Measurements from ENCODE around the gene MVK.

MVK gene

GRCh38 chr12:109605599-109606228 lies 32.1 kb downstream of the MVK start:
- no peak for DNase-seq (ENCODE audit: extremely low read depth, insufficient read length)
- H3K36me3 ChIP-seq (ENCODE audit: control insufficient read depth, insufficient read depth, low read length) = no peaks in the 10 kb centered on the region
- H3K4me3 ChIP-seq (replicated peaks; ENCODE audit: low read depth, low read length) = no peak overlapping the region
- H3K27me3 ChIP-seq (replicated peaks; ENCODE audit: control insufficient read depth, insufficient read depth, low read length) = no peaks in the 10 kb centered on the region
- no peak for TF ChIP-seq CTCF (IDR thresholded peaks at IDR 0.05; ENCODE audit: insufficient read depth, low read length, poor library complexity, severe bottlenecking)

GRCh38 chr12:109606320-109607028 lies 32.9 kb downstream of the MVK start:
- TF ChIP-seq CTCF (IDR thresholded peaks at IDR 0.05; ENCODE audit: insufficient read depth, low read length, poor library complexity, severe bottlenecking) = no peak
- Histone ChIP-seq H3K27me3 (replicated peaks; ENCODE audit: control insufficient read depth, insufficient read depth, low read length) (no peaks in the 10 kb centered on the region), H3K4me3 (replicated peaks; ENCODE audit: low read depth, low read length) (no peak overlapping the region), H3K36me3 (ENCODE audit: control insufficient read depth, insufficient read depth, low read length) (no peaks in the 10 kb centered on the region)
- DNase-seq (ENCODE audit: extremely low read depth, insufficient read length) = no peak

GRCh38 chr12:109607618-109608017 lies 34.0 kb downstream of the MVK start:
- no peak for TF ChIP-seq CTCF (IDR thresholded peaks at IDR 0.05; ENCODE audit: insufficient read depth, low read length, poor library complexity, severe bottlenecking)
- no peak for DNase-seq (ENCODE audit: extremely low read depth, insufficient read length)
- Histone ChIP-seq H3K4me3 (replicated peaks; ENCODE audit: low read depth, low read length) (no peak overlapping the region), H3K36me3 (ENCODE audit: control insufficient read depth, insufficient read depth, low read length) (no peaks in the 10 kb centered on the region), H3K27me3 (replicated peaks; ENCODE audit: control insufficient read depth, insufficient read depth, low read length) (no peaks in the 10 kb centered on the region)

GRCh38 chr12:109608270-109608669 lies 34.7 kb downstream of the MVK start:
- TF ChIP-seq CTCF (IDR thresholded peaks at IDR 0.05; ENCODE audit: insufficient read depth, low read length, poor library complexity, severe bottlenecking) = no peak
- no peak for DNase-seq (ENCODE audit: extremely low read depth, insufficient read length)
- Histone ChIP-seq H3K4me3 (replicated peaks; ENCODE audit: low read depth, low read length) (no peak overlapping the region), H3K27me3 (replicated peaks; ENCODE audit: control insufficient read depth, insufficient read depth, low read length) (0 out of 2 replicates have a peak, but pooled peaks cover 1% of the 10 kb centered on the region), H3K36me3 (ENCODE audit: control insufficient read depth, insufficient read depth, low read length) (no peaks in the 10 kb centered on the region)

- Histone ChIP-seq H3K36me3 (ENCODE audit: control insufficient read depth, insufficient read depth, low read length) (no peaks in the 10 kb centered on the region), H3K27me3 (replicated peaks; ENCODE audit: control insufficient read depth, insufficient read depth, low read length) (0 out of 2 replicates have a peak, but pooled peaks cover 1% of the 10 kb centered on the region), H3K4me3 (replicated peaks; ENCODE audit: low read depth, low read length) (no peak overlapping the region)
- no peak for TF ChIP-seq CTCF (IDR thresholded peaks at IDR 0.05; ENCODE audit: insufficient read depth, low read length, poor library complexity, severe bottlenecking)
- no peak for DNase-seq (ENCODE audit: extremely low read depth, insufficient read length)
Measured at GRCh38 chr12:109608793-109609192, 35.2 kb downstream of the MVK start.
